Naive thymus-derived CD4-positive, alpha-beta T cell (primary cell): ENCODE measurements around the gene NTRK1. TPM values are rescaled to one million over a fixed set of nuclear protein-coding genes. Genes with fewer than 3 reads are reported as not detected.

Source experiments
- ATAC-seq: fragments of 150-1000 bp; cut with Tn5 transposase; 2 replicates; pipeline ENCODE4 v1.10.0; 2021; ENCODE audit warnings: mild to moderate bottlenecking, moderate library complexity
- CTCF ChIA-PET: fragments of 350-600 bp; sonication (Branson Sonifier 250); formaldehyde crosslinking; loops from one replicate; lab custom pipeline; 2021; ENCODE audit warnings: antibody characterized with exemption; lab: Charles Lee
- POLR2A ChIA-PET: fragments of 350-600 bp; sonication (Branson Sonifier 250); formaldehyde crosslinking; loops from one replicate; lab custom pipeline; 2021; ENCODE audit warnings: antibody characterized with exemption, inconsistent platforms; lab: Charles Lee
- DNase-seq, 9 donors: peaks; one replicate each; pipeline versions ENCODE4 v3.0.0 to v3.0.0-alpha.2; 2020 to 2022; ENCODE audit warnings: mixed read lengths in 1 of 9
- H3K27ac ChIP-seq: one replicate; pipeline ENCODE4 v1.7.0; 2013; ENCODE audit warnings: mild to moderate bottlenecking, low read depth, low read length, moderate library complexity
- H3K27me3 ChIP-seq, 2 donors: one replicate each; pipeline ENCODE4 v1.7.0; 2013; ENCODE audit warnings: low read length in 2 of 2, mild to moderate bottlenecking in 2 of 2, moderate library complexity in 2 of 2; ENCODE audit not compliant: control insufficient read depth in 2 of 2, insufficient read depth in 2 of 2
- H3K36me3 ChIP-seq, 3 experiments: 1 replicate in 2 of 3; 2 replicates in 1 of 3; pipeline ENCODE4 v1.7.0; 2013; ENCODE audit warnings: low read length in 3 of 3, mild to moderate bottlenecking in 3 of 3, moderate library complexity in 1 of 3; ENCODE audit not compliant: insufficient read depth in 3 of 3, control insufficient read depth in 2 of 3
- H3K4me1 ChIP-seq, 2 donors: one replicate each; pipeline ENCODE4 v1.7.0; 2013; ENCODE audit warnings: low read length in 2 of 2, mild to moderate bottlenecking in 2 of 2, moderate library complexity in 1 of 2; ENCODE audit not compliant: control insufficient read depth in 2 of 2, insufficient read depth in 2 of 2
- H3K4me3 ChIP-seq: 2 replicates; pipeline ENCODE4 v1.7.0; 2013; ENCODE audit warnings: mild to moderate bottlenecking, low read length
- H3K9me3 ChIP-seq, 3 experiments: 1 replicate in 2 of 3; 2 replicates in 1 of 3; pipeline ENCODE4 v1.7.0; 2013; ENCODE audit warnings: low read length in 3 of 3; ENCODE audit not compliant: control insufficient read depth in 2 of 3
- H3K27ac Mint-ChIP-seq, 9 donors: one replicate each; pipeline ENCODE4 v1.8.0; 2020 to 2022; ENCODE audit warnings: mixed read lengths in 9 of 9, mild to moderate bottlenecking in 8 of 9, moderate library complexity in 5 of 9, inconsistent platforms in 2 of 9
- H3K27me3 Mint-ChIP-seq, 5 donors: one replicate each; pipeline ENCODE4 v1.8.0; 2021 to 2022; ENCODE audit warnings: mixed read lengths in 5 of 5, mild to moderate bottlenecking in 1 of 5
- H3K36me3 Mint-ChIP-seq, 5 donors: one replicate each; pipeline ENCODE4 v1.8.0; 2020 to 2022; ENCODE audit warnings: mixed read lengths in 5 of 5, mild to moderate bottlenecking in 3 of 5, inconsistent platforms in 1 of 5
- H3K4me1 Mint-ChIP-seq, 7 donors: one replicate each; pipeline ENCODE4 v1.8.0; 2020 to 2022; ENCODE audit warnings: mixed read lengths in 7 of 7, mild to moderate bottlenecking in 3 of 7, inconsistent platforms in 1 of 7
- H3K4me3 Mint-ChIP-seq, 10 donors: one replicate each; pipeline ENCODE4 v1.8.0; 2020 to 2022; ENCODE audit warnings: mild to moderate bottlenecking in 10 of 10, mixed read lengths in 10 of 10, moderate library complexity in 6 of 10, inconsistent platforms in 2 of 10
- H3K9me3 Mint-ChIP-seq, 11 donors: one replicate each; pipeline ENCODE4 v1.8.0; 2020 to 2022; ENCODE audit warnings: mixed read lengths in 11 of 11, mild to moderate bottlenecking in 4 of 11, inconsistent platforms in 1 of 11, moderate library complexity in 1 of 11
- intact Hi-C, 2 donors: fragments of 100-400 bp; cut with micrococcal nuclease; formaldehyde crosslinking; loops; one replicate each; pipeline ENCODE4 v1.15.1; 2023
- polyA plus RNA-seq, 2 donors: library from polyadenylated mRNA; unstranded; fragments of 300-500 nt; fragmentation: Illumina TruSeq; gene quantifications; one replicate each; pipeline ENCODE4 v1.2.3, GENCODE V29; 2021
- total RNA-seq, 6 experiments: library from RNA in 5 of 6; stranded (reverse) in 5 of 6; gene quantifications; 1 replicate in 5 of 6; 2 replicates in 1 of 6; pipeline ENCODE4 v1.2.3 and lab custom pipeline; 2021 to 2026

Gene NTRK1
- total and polyA plus RNA-seq, 7 experiments from 2014 or later: 0.09 to 17.3 (median 3.3) TPM; not detected in 3

- Mint-ChIP-seq H3K4me3 (peak overlapping the region in 8 of 10 donors; percentile 27 to 73 (median 52)), H3K27me3 (peaks cover 28 to 58% (median 38%) of the 10 kb centered on the region in 5 donors), H3K27ac (peak overlapping the region in 1 of 9 donors; percentile 25), H3K4me1 (peaks cover 18 to 41% (median 25%) of the 10 kb centered on the region in 7 donors), H3K9me3 (no peaks in the 10 kb centered on the region), H3K36me3 (no peaks in the 10 kb centered on the region)
- H3K4me1 ChIP-seq: peaks cover 0 to 8% of the 10 kb centered on the region in 2 donors
- peaks cover 8 to 11% of the 10 kb centered on the region in 2 donors for H3K27me3 ChIP-seq
- POLR2A ChIA-PET: no interaction called here
- H3K27ac ChIP-seq: no peak overlapping the region
- CTCF ChIA-PET: no interaction called here
- ATAC-seq (no peak), DNase-seq (no peak)
- no peak overlapping the region for H3K4me3 ChIP-seq
- no peaks in the 10 kb centered on the region for H3K9me3 ChIP-seq
- H3K36me3 ChIP-seq: no peaks in the 10 kb centered on the region
- intact Hi-C loops: no loop called here
Observed at GRCh38 chr1:156894001-156894400, 33.3 kb downstream of the NTRK1 start.

- no peak overlapping the region for H3K27ac ChIP-seq
- peaks cover 27 to 58% (median 35%) of the 10 kb centered on the region in 5 donors for H3K27me3 Mint-ChIP-seq
- H3K36me3 ChIP-seq: no peaks in the 10 kb centered on the region
- no peaks in the 10 kb centered on the region for H3K9me3 Mint-ChIP-seq
- no peak overlapping the region for H3K4me3 ChIP-seq
- H3K4me3 Mint-ChIP-seq: peak overlapping the region in 1 of 10 donors; percentile 30
- no peak overlapping the region for H3K27ac Mint-ChIP-seq
- DNase-seq (no peak), ATAC-seq (no peak)
- peaks cover 0 to 8% of the 10 kb centered on the region in 2 donors for H3K4me1 ChIP-seq
- intact Hi-C loops: no loop called here
- ChIA-PET CTCF (interaction anchor here (0.6 kb wide), 1 partner anchor 264 kb away, joined by 5 read pairs; no protein-coding TSS in a partner anchor), POLR2A (interaction anchor here (0.6 kb wide), 1 partner anchor 592 kb away, joined by 4 read pairs; no protein-coding TSS in a partner anchor)
- no peaks in the 10 kb centered on the region for H3K36me3 Mint-ChIP-seq
- peaks cover 8 to 11% of the 10 kb centered on the region in 2 donors for H3K27me3 ChIP-seq
- peaks cover 18 to 41% (median 25%) of the 10 kb centered on the region in 7 donors for H3K4me1 Mint-ChIP-seq
- no peaks in the 10 kb centered on the region for H3K9me3 ChIP-seq
Observed at GRCh38 chr1:156894711-156895454, 34.2 kb downstream of the NTRK1 start.

- DNase-seq (no peak), ATAC-seq (no peak)
- Histone ChIP-seq H3K4me1 (peaks cover 0 to 8% of the 10 kb centered on the region in 2 donors), H3K36me3 (no peaks in the 10 kb centered on the region), H3K4me3 (no peak overlapping the region), H3K27me3 (peaks cover 8 to 11% of the 10 kb centered on the region in 2 donors), H3K9me3 (no peaks in the 10 kb centered on the region), H3K27ac (no peak overlapping the region)
- CTCF ChIA-PET: interaction anchor here (0.6 kb wide), 1 partner anchor 265 kb away, joined by 5 read pairs; no protein-coding TSS in a partner anchor
- no peaks in the 10 kb centered on the region for H3K9me3 Mint-ChIP-seq
- peak overlapping the region in 1 of 9 donors; percentile 5 for H3K27ac Mint-ChIP-seq
- intact Hi-C loops: no loop called here
- POLR2A ChIA-PET: no interaction called here
- H3K4me1 Mint-ChIP-seq: peaks cover 15 to 37% (median 21%) of the 10 kb centered on the region in 7 donors
- H3K36me3 Mint-ChIP-seq: no peaks in the 10 kb centered on the region
- peaks cover 22 to 56% (median 30%) of the 10 kb centered on the region in 5 donors for H3K27me3 Mint-ChIP-seq
- peak overlapping the region in 1 of 10 donors; percentile 5 for H3K4me3 Mint-ChIP-seq
Observed at GRCh38 chr1:156895455-156895812, 34.8 kb downstream of the NTRK1 start.

- Mint-ChIP-seq H3K27ac (peak overlapping the region in 1 of 9 donors; percentile 5), H3K4me1 (peaks cover 15 to 35% (median 21%) of the 10 kb centered on the region in 7 donors), H3K9me3 (no peaks in the 10 kb centered on the region), H3K27me3 (peaks cover 22 to 53% (median 28%) of the 10 kb centered on the region in 5 donors), H3K4me3 (no peak overlapping the region), H3K36me3 (no peaks in the 10 kb centered on the region)
- DNase-seq: no peak
- intact Hi-C loops: no loop called here
- no peak for ATAC-seq
- CTCF ChIA-PET: interaction anchor here (0.6 kb wide), 1 partner anchor 265 kb away, joined by 5 read pairs; no protein-coding TSS in a partner anchor
- Histone ChIP-seq H3K27me3 (peaks cover 8 to 11% of the 10 kb centered on the region in 2 donors), H3K4me3 (no peak overlapping the region), H3K27ac (no peak overlapping the region), H3K9me3 (no peaks in the 10 kb centered on the region), H3K36me3 (no peaks in the 10 kb centered on the region), H3K4me1 (peaks cover 0 to 8% of the 10 kb centered on the region in 2 donors)
- POLR2A ChIA-PET: no interaction called here
Observed at GRCh38 chr1:156895927-156896326, 35.3 kb downstream of the NTRK1 start.

- no peak for ATAC-seq
- Histone ChIP-seq H3K36me3 (no peaks in the 10 kb centered on the region), H3K27ac (no peak overlapping the region), H3K9me3 (no peaks in the 10 kb centered on the region), H3K27me3 (peaks cover 8 to 11% of the 10 kb centered on the region in 2 donors), H3K4me1 (peaks cover 0 to 8% of the 10 kb centered on the region in 2 donors), H3K4me3 (no peak overlapping the region)
- intact Hi-C loops: no loop called here
- ChIA-PET POLR2A (no interaction called here), CTCF (no interaction called here)
- H3K36me3 Mint-ChIP-seq: no peaks in the 10 kb centered on the region
- H3K4me3 Mint-ChIP-seq: no peak overlapping the region
- peaks cover 21 to 49% (median 27%) of the 10 kb centered on the region in 5 donors for H3K27me3 Mint-ChIP-seq
- no peaks in the 10 kb centered on the region for H3K9me3 Mint-ChIP-seq
- no peak overlapping the region for H3K27ac Mint-ChIP-seq
- H3K4me1 Mint-ChIP-seq: peaks cover 15 to 33% (median 19%) of the 10 kb centered on the region in 7 donors
- no peak for DNase-seq
Observed at GRCh38 chr1:156896490-156897033, 35.9 kb downstream of the NTRK1 start.

GRCh38 chr1:156897078-156897825 lies 36.6 kb downstream of the NTRK1 start:
- Histone ChIP-seq H3K27me3 (peaks cover 8 to 11% of the 10 kb centered on the region in 2 donors), H3K4me3 (no peak overlapping the region), H3K36me3 (no peaks in the 10 kb centered on the region), H3K4me1 (peaks cover 0 to 8% of the 10 kb centered on the region in 2 donors), H3K27ac (no peak overlapping the region), H3K9me3 (no peaks in the 10 kb centered on the region)
- CTCF ChIA-PET: interaction anchor here (0.6 kb wide), 2 partner anchors 13 to 96 kb away, joined by 3 read pairs; no protein-coding TSS in a partner anchor
- ATAC-seq (no peak), DNase-seq (no peak)
- Mint-ChIP-seq H3K27ac (peak overlapping the region in 2 of 9 donors; percentile 4 to 52), H3K27me3 (peaks cover 17 to 45% (median 21%) of the 10 kb centered on the region in 5 donors), H3K4me1 (peaks cover 11 to 27% (median 15%) of the 10 kb centered on the region in 7 donors), H3K4me3 (peak overlapping the region in 2 of 10 donors; percentile 17 to 80), H3K9me3 (no peaks in the 10 kb centered on the region), H3K36me3 (no peaks in the 10 kb centered on the region)
- POLR2A ChIA-PET: no interaction called here
- intact Hi-C loops: no loop called here
